NCI-H128 (cell line): ENCODE results near the gene B4GALT7.
"Not testable (repeated sequence)": the region's sequence is repeated elsewhere in the genome, so short reads cannot be mapped to it uniquely, and the experiment has no call there.

Source experiments
- DNase-seq: peaks from one replicate; lab custom pipeline; 2025; ENCODE audit not compliant: unreplicated experiment; lab: John Stamatoyannopoulos, UW

The B4GALT7 gene

GRCh38 chr5:177608243-177609075 lies 8.5 kb downstream of the B4GALT7 start:
- DNase-seq: no peak

- no peak for DNase-seq
Observed at GRCh38 chr5:177609076-177610059, 9.4 kb downstream of the B4GALT7 start.

GRCh38 chr5:177610131-177610769 lies 10.3 kb downstream of the B4GALT7 start:
- no peak for DNase-seq

- no peak for DNase-seq
Observed at GRCh38 chr5:177610770-177611445, 11.0 kb downstream of the B4GALT7 start.

- no peak for DNase-seq
Observed at GRCh38 chr5:177611446-177612214, 11.7 kb downstream of the B4GALT7 start.

GRCh38 chr5:177612215-177612673 lies 12.3 kb downstream of the B4GALT7 start:
- no peak for DNase-seq

GRCh38 chr5:177620560-177620959 lies 20.6 kb downstream of the B4GALT7 start:
- no peak for DNase-seq

- DNase-seq: not testable (repeated sequence)
Observed at GRCh38 chr5:177624172-177624571, 24.2 kb downstream of the B4GALT7 start.

GRCh38 chr5:177630186-177630585 lies 30.3 kb downstream of the B4GALT7 start:
- DNase-seq: not testable (repeated sequence)

- DNase-seq: not testable (repeated sequence)
Observed at GRCh38 chr5:177634912-177635311, 35.0 kb downstream of the B4GALT7 start.

GRCh38 chr5:177645462-177645861 lies 45.5 kb downstream of the B4GALT7 start:
- not testable (repeated sequence) for DNase-seq

- DNase-seq: not testable (repeated sequence)
Observed at GRCh38 chr5:177651235-177651634, 51.3 kb downstream of the B4GALT7 start.

GRCh38 chr5:177657846-177658245 lies 57.9 kb downstream of the B4GALT7 start:
- DNase-seq: not testable (repeated sequence)

- not testable (repeated sequence) for DNase-seq
Observed at GRCh38 chr5:177658542-177658941, 58.6 kb downstream of the B4GALT7 start.
